T-helper 2 cell treated with Interferon-gamma antibody and Interleukin-4, amounts not matched to agents 5 μg/mL and 100 μg/mL, for 36 hours (primary cell): ENCODE results near the gene C10orf90.

Experiments
- DNase-seq: peaks from one replicate; pipeline ENCODE4 v3.0.0; 2021; ENCODE audit warnings: low spot score
- H3K27ac Mint-ChIP-seq: one replicate; pipeline ENCODE4 v1.8.0; 2021; ENCODE audit warnings: mild to moderate bottlenecking, mixed read lengths
- H3K27me3 Mint-ChIP-seq: one replicate; pipeline ENCODE4 v1.8.0; 2021; ENCODE audit warnings: low read depth, mixed read lengths
- H3K36me3 Mint-ChIP-seq: one replicate; pipeline ENCODE4 v1.8.0; 2021; ENCODE audit warnings: low read depth, mixed read lengths
- H3K4me1 Mint-ChIP-seq: one replicate; pipeline ENCODE4 v1.8.0; 2021; ENCODE audit warnings: low read depth, mixed read lengths
- H3K4me3 Mint-ChIP-seq: one replicate; pipeline ENCODE4 v1.8.0; 2022; ENCODE audit warnings: mild to moderate bottlenecking, moderate library complexity, mixed read lengths
- H3K9me3 Mint-ChIP-seq: one replicate; pipeline ENCODE4 v1.8.0; 2021; ENCODE audit warnings: mixed read lengths

Gene C10orf90

GRCh38 chr10:126468467-126468866 is 202.0 kb downstream of the C10orf90 start:
- Mint-ChIP-seq H3K27ac (no peak overlapping the region), H3K4me1 (peaks cover 7% of the 10 kb centered on the region), H3K36me3 (no peaks in the 10 kb centered on the region), H3K4me3 (no peak overlapping the region), H3K9me3 (peaks cover under 1% of the 10 kb centered on the region), H3K27me3 (no peaks in the 10 kb centered on the region)
- no peak for DNase-seq

DNA sequence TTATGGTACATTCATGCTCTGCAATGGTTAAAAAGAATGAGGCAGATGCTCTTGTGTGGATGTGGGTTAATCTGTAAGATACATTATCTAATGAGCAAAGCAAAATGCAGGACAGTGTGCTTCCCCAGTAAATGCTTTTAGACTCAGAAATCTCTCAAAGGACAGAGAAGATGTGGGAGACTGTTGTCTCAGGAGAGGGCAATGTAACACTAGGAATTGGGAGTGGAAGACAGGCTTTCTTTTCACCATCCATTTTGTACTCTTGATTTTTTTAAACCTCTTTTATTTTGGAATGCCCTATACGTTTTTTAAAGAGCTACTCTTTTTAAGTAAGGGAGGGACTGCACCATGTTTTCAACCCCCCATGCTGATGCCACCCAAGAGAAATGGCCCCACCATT is 204.7 kb downstream of the C10orf90 start:
- peaks cover 11% of the 10 kb centered on the region for H3K9me3 Mint-ChIP-seq
- H3K4me1 Mint-ChIP-seq, result peaks cover 7% of the 10 kb centered on the region
- no peak overlapping the region for H3K27ac Mint-ChIP-seq
- no peak for DNase-seq
- H3K27me3 Mint-ChIP-seq, result no peaks in the 10 kb centered on the region
- H3K4me3 Mint-ChIP-seq, result no peak overlapping the region
- H3K36me3 Mint-ChIP-seq, result no peaks in the 10 kb centered on the region

GRCh38 chr10:126463286-126463685 is 207.2 kb downstream of the C10orf90 start:
- no peaks in the 10 kb centered on the region for H3K36me3 Mint-ChIP-seq
- no peaks in the 10 kb centered on the region for H3K27me3 Mint-ChIP-seq
- no peak for DNase-seq
- H3K9me3 Mint-ChIP-seq, result peaks cover 11% of the 10 kb centered on the region
- H3K4me3 Mint-ChIP-seq, result no peak overlapping the region
- H3K4me1 Mint-ChIP-seq, result no peaks in the 10 kb centered on the region
- H3K27ac Mint-ChIP-seq, result no peak overlapping the region

DNA sequence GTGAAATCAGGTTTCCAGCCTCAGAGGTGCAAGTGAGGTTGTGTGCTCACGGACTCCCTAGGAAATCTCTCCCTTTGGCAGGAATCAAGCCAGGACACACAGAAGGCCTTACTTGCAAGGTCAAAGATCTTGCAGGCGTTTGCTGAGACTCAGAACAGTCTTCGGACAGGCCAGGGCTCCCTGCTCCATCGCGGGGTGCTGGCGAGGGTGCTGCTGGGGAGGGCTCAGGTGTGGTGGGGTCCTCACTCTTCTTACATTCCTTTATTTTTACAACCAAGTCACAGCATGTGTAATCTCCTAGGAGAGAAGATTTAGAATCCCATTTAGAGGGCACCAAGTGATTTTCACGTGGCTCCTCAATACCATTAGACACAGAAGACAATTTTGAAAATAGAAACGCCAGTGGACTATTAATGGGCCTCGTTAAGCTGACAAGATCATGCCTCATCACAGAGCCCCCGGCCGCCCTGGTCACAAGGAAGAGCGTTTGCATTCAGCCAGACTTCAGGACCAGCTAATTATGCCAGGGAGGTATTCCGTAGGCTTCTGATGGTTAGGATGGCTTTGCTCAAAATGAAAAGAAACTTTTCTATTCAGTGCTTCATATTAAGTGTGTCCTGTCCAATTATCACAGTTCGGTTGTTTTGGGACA is 209.1 kb downstream of the C10orf90 start:
- Mint-ChIP-seq H3K4me1 (no peaks in the 10 kb centered on the region), H3K4me3 (no peak overlapping the region), H3K9me3 (peaks cover 11% of the 10 kb centered on the region), H3K27me3 (no peaks in the 10 kb centered on the region), H3K27ac (no peak overlapping the region), H3K36me3 (no peaks in the 10 kb centered on the region)
- DNase-seq, result no peak

- no peak overlapping the region for H3K4me3 Mint-ChIP-seq
- H3K27ac Mint-ChIP-seq, result no peak overlapping the region
- H3K27me3 Mint-ChIP-seq, result no peaks in the 10 kb centered on the region
- no peaks in the 10 kb centered on the region for H3K4me1 Mint-ChIP-seq
- H3K9me3 Mint-ChIP-seq, result peaks cover 11% of the 10 kb centered on the region
- no peaks in the 10 kb centered on the region for H3K36me3 Mint-ChIP-seq
- no peak for DNase-seq
Measured at GRCh38 chr10:126459878-126460481, 210.5 kb downstream of the C10orf90 start.

- peaks cover 11% of the 10 kb centered on the region for H3K9me3 Mint-ChIP-seq
- no peaks in the 10 kb centered on the region for H3K36me3 Mint-ChIP-seq
- DNase-seq, result no peak
- H3K4me1 Mint-ChIP-seq, result no peaks in the 10 kb centered on the region
- no peak overlapping the region for H3K4me3 Mint-ChIP-seq
- no peak overlapping the region for H3K27ac Mint-ChIP-seq
- H3K27me3 Mint-ChIP-seq, result no peaks in the 10 kb centered on the region
Measured at GRCh38 chr10:126459032-126459831, 211.3 kb downstream of the C10orf90 start.

GRCh38 chr10:126458466-126458865 is 212.0 kb downstream of the C10orf90 start:
- DNase-seq, result no peak
- Mint-ChIP-seq H3K27me3 (no peaks in the 10 kb centered on the region), H3K9me3 (peaks cover 10% of the 10 kb centered on the region), H3K4me1 (no peaks in the 10 kb centered on the region), H3K36me3 (no peaks in the 10 kb centered on the region), H3K27ac (no peak overlapping the region), H3K4me3 (no peak overlapping the region)

DNA sequence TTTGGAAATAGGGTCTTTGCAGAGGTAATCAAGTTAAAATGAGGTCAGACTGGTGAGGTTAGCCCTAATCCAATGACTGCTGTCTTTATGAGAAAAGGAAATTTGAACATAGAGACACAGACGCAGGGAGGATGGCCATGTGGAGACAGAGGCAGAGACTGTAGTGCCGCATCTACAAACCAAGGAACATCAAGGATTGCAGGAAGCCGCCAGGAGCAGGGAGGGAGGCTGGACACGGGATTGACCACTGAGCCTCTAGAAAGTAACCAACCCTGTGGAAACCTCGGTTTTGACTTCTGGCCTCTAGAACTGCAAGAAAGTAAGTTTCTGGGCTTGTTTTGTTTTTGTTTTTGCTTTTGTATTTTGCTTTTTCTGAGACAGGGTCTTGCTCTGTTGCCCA is 213.9 kb downstream of the C10orf90 start:
- Mint-ChIP-seq H3K4me3 (no peak overlapping the region), H3K36me3 (no peaks in the 10 kb centered on the region), H3K27me3 (no peaks in the 10 kb centered on the region), H3K9me3 (no peaks in the 10 kb centered on the region), H3K27ac (no peak overlapping the region), H3K4me1 (no peaks in the 10 kb centered on the region)
- no peak for DNase-seq

DNA sequence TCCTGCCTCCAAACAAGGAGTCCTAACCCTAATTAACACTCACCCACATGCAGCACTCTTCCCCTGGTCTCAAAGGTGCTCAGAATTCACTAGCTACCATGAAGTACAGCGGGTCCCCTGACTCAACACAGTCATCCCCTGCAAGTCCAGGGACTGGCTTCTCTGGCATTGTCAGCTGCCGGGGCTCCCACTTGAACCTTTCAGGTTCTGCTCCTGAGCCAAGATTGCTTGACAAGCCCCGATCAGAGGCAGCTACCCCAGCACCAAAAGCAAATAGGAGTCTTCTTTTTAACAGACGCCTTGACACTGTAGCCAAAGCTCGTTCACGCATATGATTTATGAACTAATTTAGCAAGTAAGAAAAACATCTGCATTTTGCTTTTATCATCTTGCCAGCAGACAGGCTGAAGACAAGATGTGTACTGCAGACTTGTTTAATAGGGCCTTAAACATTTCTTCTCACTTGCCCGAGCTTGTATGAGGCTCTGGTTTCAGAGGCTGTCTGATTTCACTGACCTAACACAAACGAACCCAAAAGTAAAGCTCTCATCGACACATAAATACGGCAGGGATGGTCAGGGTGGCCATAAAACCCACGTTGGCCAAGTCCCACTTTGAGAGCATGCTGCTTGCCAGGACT is 214.6 kb downstream of the C10orf90 start:
- Mint-ChIP-seq H3K36me3 (no peaks in the 10 kb centered on the region), H3K9me3 (no peaks in the 10 kb centered on the region), H3K27ac (no peak overlapping the region), H3K27me3 (no peaks in the 10 kb centered on the region), H3K4me3 (no peak overlapping the region), H3K4me1 (no peaks in the 10 kb centered on the region)
- no peak for DNase-seq

GRCh38 chr10:126455036-126455765 is 215.3 kb downstream of the C10orf90 start:
- Mint-ChIP-seq H3K27ac (no peak overlapping the region), H3K9me3 (no peaks in the 10 kb centered on the region), H3K4me1 (no peaks in the 10 kb centered on the region), H3K4me3 (no peak overlapping the region), H3K36me3 (no peaks in the 10 kb centered on the region), H3K27me3 (no peaks in the 10 kb centered on the region)
- no peak for DNase-seq

- DNase-seq, result no peak
- Mint-ChIP-seq H3K27ac (no peak overlapping the region), H3K9me3 (no peaks in the 10 kb centered on the region), H3K27me3 (no peaks in the 10 kb centered on the region), H3K4me3 (no peak overlapping the region), H3K4me1 (no peaks in the 10 kb centered on the region), H3K36me3 (no peaks in the 10 kb centered on the region)
Measured at GRCh38 chr10:126454045-126454751, 216.3 kb downstream of the C10orf90 start.

- Mint-ChIP-seq H3K36me3 (no peaks in the 10 kb centered on the region), H3K4me3 (no peak overlapping the region), H3K4me1 (no peaks in the 10 kb centered on the region), H3K27ac (no peak overlapping the region), H3K27me3 (no peaks in the 10 kb centered on the region), H3K9me3 (no peaks in the 10 kb centered on the region)
- no peak for DNase-seq
Measured at GRCh38 chr10:126452245-126452644, 218.2 kb downstream of the C10orf90 start.

- Mint-ChIP-seq H3K9me3 (peaks cover 7% of the 10 kb centered on the region), H3K36me3 (no peaks in the 10 kb centered on the region)
Measured at GRCh38 chr10:126448091-126448490, 222.4 kb downstream of the C10orf90 start.

More at GRCh38 chr10:126448091-126448490, 222.4 kb downstream of the C10orf90 start:
- no peak overlapping the region for H3K27ac Mint-ChIP-seq
- no peak overlapping the region for H3K4me3 Mint-ChIP-seq
- no peaks in the 10 kb centered on the region for H3K27me3 Mint-ChIP-seq
- H3K4me1 Mint-ChIP-seq, result no peaks in the 10 kb centered on the region
- DNase-seq, result no peak
